DMS53 (cell line): ENCODE measurements around the gene SEPTIN12.
"Not testable (repeated sequence)": the region's sequence is repeated elsewhere in the genome, so short reads cannot be mapped to it uniquely, and the experiment has no call there.

ENCODE experiments used
- DNase-seq: peaks from one replicate; lab custom pipeline; 2025; lab: John Stamatoyannopoulos, UW

The SEPTIN12 gene

GRCh38 chr16:4752351-4753100 is 35.6 kb downstream of the SEPTIN12 start:
- no peak for DNase-seq

DNA sequence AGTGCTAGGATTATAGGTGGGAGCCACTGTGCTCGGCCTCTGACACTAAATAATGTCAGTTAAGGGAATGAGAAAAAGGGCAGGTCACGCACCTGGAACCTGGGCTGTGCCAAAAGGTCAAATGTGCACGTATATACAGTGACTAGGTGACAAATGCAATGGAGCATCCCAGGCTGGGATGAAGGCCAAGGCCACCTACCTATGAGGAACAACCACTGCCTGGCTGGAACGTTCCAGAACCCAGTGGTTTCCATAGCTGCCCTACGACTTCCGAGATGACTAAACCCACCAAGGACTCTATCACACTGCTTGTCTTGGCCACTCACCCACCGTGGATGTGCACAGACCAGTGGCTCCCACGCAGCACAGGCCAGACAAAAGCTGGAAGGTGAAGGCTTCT is 37.2 kb downstream of the SEPTIN12 start:
- no peak for DNase-seq

- DNase-seq = no peak
Measured at GRCh38 chr16:4749700-4750257, 38.4 kb downstream of the SEPTIN12 start.

- no peak for DNase-seq
Measured at GRCh38 chr16:4748682-4749411, 39.3 kb downstream of the SEPTIN12 start.

- DNase-seq = no peak
Measured at GRCh38 chr16:4747906-4748681, 40.1 kb downstream of the SEPTIN12 start.

- no peak for DNase-seq
Measured at GRCh38 chr16:4746991-4747574, 41.1 kb downstream of the SEPTIN12 start.

GRCh38 chr16:4746215-4746614 is 41.9 kb downstream of the SEPTIN12 start:
- DNase-seq = no peak

DNA sequence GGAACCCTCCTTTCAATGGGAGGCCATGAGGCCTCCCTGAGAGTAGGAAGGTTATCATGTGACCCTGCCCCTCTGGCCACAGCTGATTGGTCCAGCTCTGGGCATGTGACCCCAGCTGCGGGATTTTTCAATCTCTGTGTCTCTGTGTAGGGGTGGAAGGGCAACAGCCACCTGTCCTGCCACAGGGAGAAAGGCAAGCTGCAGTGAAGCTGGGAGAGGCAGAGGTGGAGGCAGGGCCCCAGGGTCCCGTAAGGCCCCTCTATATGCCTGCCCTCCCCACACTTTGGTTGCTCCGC is 42.9 kb downstream of the SEPTIN12 start:
- DNase-seq = no peak

GRCh38 chr16:4744555-4745273 is 43.4 kb downstream of the SEPTIN12 start:
- DNase-seq = no peak

GRCh38 chr16:4743226-4743878 is 44.8 kb downstream of the SEPTIN12 start:
- DNase-seq = no peak

- DNase-seq = not testable (repeated sequence)
Measured at GRCh38 chr16:4738370-4738769, 49.8 kb downstream of the SEPTIN12 start.

DNA sequence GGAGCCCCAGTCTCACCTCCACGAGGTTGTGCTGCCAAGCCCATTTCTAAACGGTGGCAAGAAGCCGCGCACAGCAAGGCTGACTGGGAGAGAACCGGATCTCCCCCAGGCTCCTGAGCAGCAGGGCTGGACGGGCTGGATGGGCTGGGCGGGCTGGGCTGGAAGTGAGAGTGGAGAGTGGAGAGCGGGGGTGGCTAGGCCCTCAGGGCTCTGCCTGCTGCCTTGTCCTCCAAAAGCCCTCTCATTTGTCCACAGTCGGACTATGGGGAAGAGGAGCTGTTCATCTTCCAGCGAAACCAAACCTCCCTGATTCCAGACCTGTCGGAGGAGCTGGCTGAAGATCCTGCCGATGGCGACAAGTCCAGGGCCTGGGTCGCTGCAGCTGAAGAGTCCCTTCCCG is 50.6 kb downstream of the SEPTIN12 start:
- no peak for DNase-seq

DNA sequence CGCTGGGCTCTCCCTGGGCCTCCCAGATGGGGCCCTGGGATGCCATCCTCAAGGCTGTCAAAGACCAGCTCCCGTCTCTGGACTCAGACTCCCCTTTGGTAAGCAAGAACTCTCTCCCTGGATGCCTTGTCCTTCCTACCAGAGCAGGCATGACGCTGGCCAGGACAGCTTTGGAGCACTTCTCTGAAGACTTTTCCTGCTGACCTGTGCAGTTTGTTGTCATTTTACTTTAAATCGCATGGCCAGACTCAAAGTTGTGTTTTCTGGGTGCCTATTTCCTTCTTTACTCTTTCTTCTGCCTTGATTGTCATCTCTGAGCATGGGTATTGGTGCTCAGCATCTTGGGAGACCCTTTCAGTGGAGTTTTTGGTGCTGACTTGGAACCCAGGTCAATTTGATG is 51.6 kb downstream of the SEPTIN12 start:
- DNase-seq = no peak

- DNase-seq = peak; percentile 84
Measured at GRCh38 chr16:4734730-4735535, 53.2 kb downstream of the SEPTIN12 start.

DNA sequence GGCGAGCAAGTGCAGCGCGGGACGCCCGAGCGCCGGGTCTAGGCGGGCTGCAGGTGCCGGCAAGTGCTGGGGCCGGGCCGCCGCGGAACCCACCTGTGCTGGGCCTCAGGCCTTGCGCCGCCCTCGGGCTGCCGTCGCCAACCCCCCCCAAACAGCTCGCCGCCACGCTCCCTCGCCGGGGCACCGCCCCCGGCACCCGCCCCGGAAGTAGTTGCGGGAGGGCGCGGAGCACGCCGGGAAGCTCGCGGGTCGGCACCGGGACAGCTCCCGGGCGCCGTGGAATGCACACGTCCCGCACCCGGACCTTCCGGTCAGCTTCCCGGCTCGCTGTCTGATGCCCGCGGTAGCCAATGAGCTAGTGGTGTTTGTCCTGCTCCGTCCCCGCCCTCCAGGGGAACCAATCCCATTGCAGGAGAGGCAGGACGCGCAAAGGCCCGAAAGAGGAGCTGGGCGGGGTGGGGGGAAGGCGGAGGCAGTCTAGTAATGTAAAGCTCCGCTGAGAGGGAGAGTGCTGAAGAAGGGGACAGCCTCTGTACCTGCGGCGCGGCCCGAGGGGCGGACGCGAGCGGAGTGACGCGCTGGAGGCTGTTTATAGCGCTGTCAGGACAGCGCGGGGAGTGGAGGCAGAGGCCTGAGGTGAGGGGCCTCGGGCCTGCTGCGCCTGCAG is 53.9 kb downstream of the SEPTIN12 start, which contains the start of the genes ANKS3 and DNAAF8:
Gene ANKS3 (minus strand): TSS at position 209 of the 667 bp plus-strand sequence. CDS start 4,122 bp downstream, outside the sequence.
Gene DNAAF8 (plus strand): TSS at position 475 of the 667 bp plus-strand sequence. CDS start 1,978 bp downstream, outside the sequence.
- peak; percentile 97 for DNase-seq

DNA sequence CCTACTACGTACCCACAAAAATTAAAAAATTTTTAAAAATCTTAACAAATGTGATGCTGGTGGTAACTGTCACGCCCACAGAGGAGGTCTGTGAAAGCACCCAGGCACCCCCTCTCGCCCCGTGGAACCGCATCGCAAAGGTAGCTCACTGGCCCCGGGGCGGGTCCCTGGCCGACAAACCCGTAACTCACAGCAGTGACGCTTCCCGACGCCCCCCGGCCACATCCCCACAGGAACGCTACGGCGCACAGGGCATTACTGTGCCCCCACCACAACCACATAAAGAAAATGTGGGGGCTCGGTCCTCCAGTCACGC is 54.4 kb downstream of the SEPTIN12 start:
- DNase-seq = peak; percentile 52

- DNase-seq = peak; percentile 38
Measured at GRCh38 chr16:4733211-4733742, 54.9 kb downstream of the SEPTIN12 start.

DNA sequence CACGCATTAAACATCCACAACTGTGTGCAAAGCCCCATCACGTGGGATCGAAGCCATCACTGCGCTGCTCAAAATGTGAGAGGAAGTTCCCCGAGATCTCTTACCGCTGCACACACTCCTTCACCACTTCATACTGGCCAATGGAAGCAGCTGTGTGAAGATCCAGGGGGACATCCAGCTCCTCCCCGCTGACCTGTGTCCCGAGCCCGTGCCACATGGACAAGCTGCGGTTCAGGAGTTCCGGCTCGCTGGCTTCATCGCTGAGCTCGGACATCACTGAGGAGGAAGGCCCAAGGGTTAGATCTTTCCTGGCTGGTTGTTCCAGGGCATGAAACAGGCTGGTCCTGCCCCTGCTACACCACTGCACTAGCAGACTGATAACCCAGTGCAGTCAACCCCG is 58.3 kb downstream of the SEPTIN12 start:
- no peak for DNase-seq

GRCh38 chr16:4728676-4729075 is 59.5 kb downstream of the SEPTIN12 start:
- no peak for DNase-seq
